ENCODE results near the gene DBNL.

Gene DBNL

GRCh38 chr7:44087911-44088838, 43.7 kb downstream of the DBNL start:
- Histone ChIP-seq H3K4me1 (ENCODE audit: control insufficient read depth, low read length) (peaks cover 4% of the 10 kb centered on the region), H3K4me2 (ENCODE audit: low read length) (no peak overlapping the region), H3K79me2 (ENCODE audit: control insufficient read depth, low read length) (no peaks in the 10 kb centered on the region), H3F3A (ENCODE audit: control insufficient read depth, insufficient read depth) (peaks cover 3% of the 10 kb centered on the region; the same call in 1 of the 2 replicates), H3K27me3 (ENCODE audit: control insufficient read depth, low read length) (no peaks in the 10 kb centered on the region), H3K4me3 (ENCODE audit: low read length) (no peak overlapping the region), H3K9me3 (ENCODE audit: control insufficient read depth, insufficient read depth, low read length) (no peaks in the 10 kb centered on the region; the same call in 1 of the 2 replicates), H3K36me3 (ENCODE audit: control insufficient read depth, low read length) (no peaks in the 10 kb centered on the region), H3K27ac (ENCODE audit: low read depth, low read length) (no peak overlapping the region), H3K9me2 (replicated peaks; ENCODE audit: control insufficient read depth, low read length) (no peaks in the 10 kb centered on the region), H4K20me1 (ENCODE audit: control insufficient read depth, insufficient read depth, low read depth, low read length) (no peaks in the 10 kb centered on the region)
- TF ChIP-seq, protein P1, sequence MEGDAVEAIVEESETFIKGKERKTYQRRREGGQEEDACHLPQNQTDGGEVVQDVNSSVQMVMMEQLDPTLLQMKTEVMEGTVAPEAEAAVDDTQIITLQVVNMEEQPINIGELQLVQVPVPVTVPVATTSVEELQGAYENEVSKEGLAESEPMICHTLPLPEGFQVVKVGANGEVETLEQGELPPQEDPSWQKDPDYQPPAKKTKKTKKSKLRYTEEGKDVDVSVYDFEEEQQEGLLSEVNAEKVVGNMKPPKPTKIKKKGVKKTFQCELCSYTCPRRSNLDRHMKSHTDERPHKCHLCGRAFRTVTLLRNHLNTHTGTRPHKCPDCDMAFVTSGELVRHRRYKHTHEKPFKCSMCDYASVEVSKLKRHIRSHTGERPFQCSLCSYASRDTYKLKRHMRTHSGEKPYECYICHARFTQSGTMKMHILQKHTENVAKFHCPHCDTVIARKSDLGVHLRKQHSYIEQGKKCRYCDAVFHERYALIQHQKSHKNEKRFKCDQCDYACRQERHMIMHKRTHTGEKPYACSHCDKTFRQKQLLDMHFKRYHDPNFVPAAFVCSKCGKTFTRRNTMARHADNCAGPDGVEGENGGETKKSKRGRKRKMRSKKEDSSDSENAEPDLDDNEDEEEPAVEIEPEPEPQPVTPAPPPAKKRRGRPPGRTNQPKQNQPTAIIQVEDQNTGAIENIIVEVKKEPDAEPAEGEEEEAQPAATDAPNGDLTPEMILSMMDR (IDR thresholded peaks at IDR 0.05; ENCODE audit: low read depth, low read length, poor library complexity, severe bottlenecking): no peak
- TF ChIP-seq EZH2phosphoT487 (IDR thresholded peaks at IDR 0.05; ENCODE audit: borderline replicate concordance, low read length): no peak

GRCh38 chr7:44093102-44093641, 48.7 kb downstream of the DBNL start:
- Histone ChIP-seq H3K27ac (ENCODE audit: low read depth, low read length) (no peak overlapping the region), H3K9me3 (ENCODE audit: control insufficient read depth, insufficient read depth, low read length) (peaks cover 4% of the 10 kb centered on the region; the same call in 1 of the 2 replicates), H3K4me2 (ENCODE audit: low read length) (no peak overlapping the region), H3K9me2 (replicated peaks; ENCODE audit: control insufficient read depth, low read length) (no peaks in the 10 kb centered on the region), H3K79me2 (ENCODE audit: control insufficient read depth, low read length) (no peaks in the 10 kb centered on the region), H4K20me1 (ENCODE audit: control insufficient read depth, insufficient read depth, low read depth, low read length) (no peaks in the 10 kb centered on the region), H3K4me1 (ENCODE audit: control insufficient read depth, low read length) (peaks cover 47% of the 10 kb centered on the region), H3K27me3 (ENCODE audit: control insufficient read depth, low read length) (no peaks in the 10 kb centered on the region), H3K36me3 (ENCODE audit: control insufficient read depth, low read length) (no peaks in the 10 kb centered on the region; the same call in 1 of the 2 replicates), H3F3A (ENCODE audit: control insufficient read depth, insufficient read depth) (peaks cover 5% of the 10 kb centered on the region; the same call in 1 of the 2 replicates), H3K4me3 (ENCODE audit: low read length) (no peak overlapping the region)
- TF ChIP-seq, protein P1 (IDR thresholded peaks at IDR 0.05; ENCODE audit: low read depth, low read length, poor library complexity, severe bottlenecking): no peak
- no peak for TF ChIP-seq EZH2phosphoT487 (IDR thresholded peaks at IDR 0.05; ENCODE audit: borderline replicate concordance, low read length)

GRCh38 chr7:44094365-44094764, 49.9 kb downstream of the DBNL start:
- Histone ChIP-seq H3K4me3 (ENCODE audit: low read length) (no peak overlapping the region), H3K79me2 (ENCODE audit: control insufficient read depth, low read length) (no peaks in the 10 kb centered on the region), H3F3A (ENCODE audit: control insufficient read depth, insufficient read depth) (peaks cover 7% of the 10 kb centered on the region), H3K4me1 (ENCODE audit: control insufficient read depth, low read length) (peaks cover 53% of the 10 kb centered on the region), H3K27ac (ENCODE audit: low read depth, low read length) (no peak overlapping the region), H4K20me1 (ENCODE audit: control insufficient read depth, insufficient read depth, low read depth, low read length) (no peaks in the 10 kb centered on the region), H3K27me3 (ENCODE audit: control insufficient read depth, low read length) (no peaks in the 10 kb centered on the region), H3K9me3 (ENCODE audit: control insufficient read depth, insufficient read depth, low read length) (peaks cover 4% of the 10 kb centered on the region; the same call in 1 of the 2 replicates), H3K36me3 (ENCODE audit: control insufficient read depth, low read length) (no peaks in the 10 kb centered on the region; the same call in 1 of the 2 replicates), H3K4me2 (ENCODE audit: low read length) (no peak overlapping the region), H3K9me2 (replicated peaks; ENCODE audit: control insufficient read depth, low read length) (no peaks in the 10 kb centered on the region)
- no peak for TF ChIP-seq EZH2phosphoT487 (IDR thresholded peaks at IDR 0.05; ENCODE audit: borderline replicate concordance, low read length)
- TF ChIP-seq, protein P1 (IDR thresholded peaks at IDR 0.05; ENCODE audit: low read depth, low read length, poor library complexity, severe bottlenecking): no peak
